Left ventricle myocardium inferior (tissue), 1 donor: ENCODE results near the gene EEF1AKMT3. TPM values are rescaled to one million over a fixed set of nuclear protein-coding genes. Genes with fewer than 3 reads are reported as not detected.

Source experiments
- DNase-seq: peaks from one replicate; pipeline ENCODE4 v3.0.0-alpha.2; 2020
- H3K27ac ChIP-seq: fragments of 200-600 bp; replicated peaks from 2 replicates; pipeline ENCODE4 v1.8.0; 2021
- H3K27me3 ChIP-seq: fragments of 200-600 bp; 2 replicates; pipeline ENCODE4 v1.8.0; 2021; ENCODE audit warnings: low read depth
- H3K36me3 ChIP-seq: fragments of 200-600 bp; 2 replicates; pipeline ENCODE4 v1.8.0; 2021
- H3K4me1 ChIP-seq: fragments of 200-600 bp; 2 replicates; pipeline ENCODE4 v1.8.0; 2021
- H3K4me3 ChIP-seq: fragments of 200-600 bp; 2 replicates; pipeline ENCODE4 v1.8.0; 2021; ENCODE audit warnings: mild to moderate bottlenecking, moderate library complexity
- H3K9me3 ChIP-seq: fragments of 200-600 bp; replicated peaks from 2 replicates; pipeline ENCODE4 v1.8.0; 2021
- CTCF ChIP-seq: fragments of 200-600 bp; IDR thresholded peaks from 2 replicates; pipeline ENCODE4 v1.8.0; 2021; ENCODE audit warnings: antibody characterized with exemption, mild to moderate bottlenecking, borderline replicate concordance
- intact Hi-C: fragments of 100-400 bp; cut with micrococcal nuclease; formaldehyde crosslinking; loops from one replicate; pipeline ENCODE4 v1.11.0; 2022
- total RNA-seq: library from RNA; stranded (reverse); fragmentation: NEBNext Ultra II Directional; extraction: Animal tissue kit (Norgen Biotek cat#: 25700); gene quantifications from one replicate; pipeline ENCODE4 v1.2.1, GENCODE V29; 2021
- donor health status: DM: no; HTN: yes; CAD: no; lungs with severe emphysema.

Gene EEF1AKMT3
- total RNA-seq, 1 donor from 2014 or later = 0.99 TPM

GRCh38 chr12:57737467-57738460 lies 34.6 kb upstream of the EEF1AKMT3 start:
- peak; percentile 39 for TF ChIP-seq CTCF

GRCh38 chr12:57738661-57739237 lies 33.7 kb upstream of the EEF1AKMT3 start, which contains the start of gene AGAP2:
AGAP2 (minus strand) TSS chr12:57738742; CDS start chr12:57738246, 496 bp downstream.
- peak within 1 kb of the TSS; percentile 77 for H3K27ac ChIP-seq
- TF ChIP-seq CTCF = no peak
- no peak for DNase-seq
- peaks cover 89% of the 10 kb centered on the region for H3K27me3 ChIP-seq
- H3K4me1 ChIP-seq = peaks cover 47% of the 10 kb centered on the region
- H3K36me3 ChIP-seq = no peaks in the 10 kb centered on the region
- H3K9me3 ChIP-seq = no peaks in the 10 kb centered on the region
- intact Hi-C loops = no loop called here
- peak within 1 kb of the TSS; percentile 68 for H3K4me3 ChIP-seq

More at GRCh38 chr12:57737467-57738460, 34.6 kb upstream of the EEF1AKMT3 start:
- Histone ChIP-seq H3K4me3 (peak overlapping the region; percentile 68), H3K4me1 (peaks cover 47% of the 10 kb centered on the region), H3K36me3 (no peaks in the 10 kb centered on the region), H3K27ac (peak overlapping the region; percentile 77), H3K9me3 (no peaks in the 10 kb centered on the region), H3K27me3 (peaks cover 98% of the 10 kb centered on the region)
- no peak for DNase-seq
- intact Hi-C loops = no loop called here

- Histone ChIP-seq H3K27ac (peak overlapping the region; percentile 77), H3K9me3 (no peaks in the 10 kb centered on the region), H3K4me1 (peaks cover 50% of the 10 kb centered on the region), H3K4me3 (peak overlapping the region; percentile 68), H3K36me3 (no peaks in the 10 kb centered on the region), H3K27me3 (peaks cover 82% of the 10 kb centered on the region)
- DNase-seq = no peak
- intact Hi-C loops = no loop called here
- TF ChIP-seq CTCF = no peak
Observed at GRCh38 chr12:57739387-57739786, 33.0 kb upstream of the EEF1AKMT3 start.

GRCh38 chr12:57739914-57740538 lies 32.4 kb upstream of the EEF1AKMT3 start:
- TF ChIP-seq CTCF = no peak
- DNase-seq = no peak
- peak overlapping the region; percentile 68 for H3K4me3 ChIP-seq
- no peaks in the 10 kb centered on the region for H3K36me3 ChIP-seq
- H3K27me3 ChIP-seq = peaks cover 76% of the 10 kb centered on the region
- intact Hi-C loops = no loop called here
- H3K27ac ChIP-seq = peak overlapping the region; percentile 77
- peaks cover 55% of the 10 kb centered on the region for H3K4me1 ChIP-seq
- H3K9me3 ChIP-seq = no peaks in the 10 kb centered on the region

- Histone ChIP-seq H3K4me3 (peak overlapping the region; percentile 68), H3K27ac (peak overlapping the region; percentile 77), H3K9me3 (no peaks in the 10 kb centered on the region), H3K36me3 (no peaks in the 10 kb centered on the region), H3K27me3 (peaks cover 68% of the 10 kb centered on the region), H3K4me1 (peaks cover 55% of the 10 kb centered on the region)
- intact Hi-C loops = no loop called here
- no peak for TF ChIP-seq CTCF
- no peak for DNase-seq
Observed at GRCh38 chr12:57740656-57741412, 31.6 kb upstream of the EEF1AKMT3 start.
